ENCODE measurements around the gene UBE2H.

UBE2H gene

GRCh38 chr7:129793506-129794310 lies 159.1 kb downstream of the UBE2H start:
- no peak overlapping the region for H4K91ac ChIP-seq (ENCODE audit: low read length)
- no peak overlapping the region for H3K27ac ChIP-seq (ENCODE audit: low read length, poor library complexity, severe bottlenecking)
- no peak overlapping the region for H3K18ac ChIP-seq (ENCODE audit: low read depth in 1 of 2, low read length in 2 of 2)
- H2BK120ac ChIP-seq (ENCODE audit: low read depth, low read length), result no peak overlapping the region
- H3K36me3 ChIP-seq (ENCODE audit: control insufficient read depth in 1 of 2, insufficient read depth in 2 of 2, low read depth in 1 of 2, low read length in 2 of 2), result no peaks in the 10 kb centered on the region
- no peaks in the 10 kb centered on the region for H3K4me1 ChIP-seq (ENCODE audit: control insufficient read depth, insufficient read depth, low read depth, low read length)
- no peak overlapping the region for H2BK5ac ChIP-seq (ENCODE audit: low read depth, low read length, poor library complexity, severe bottlenecking)
- H3K9me3 ChIP-seq (ENCODE audit: control insufficient read depth, low read length), result no peaks in the 10 kb centered on the region
- no peak overlapping the region for H3K4ac ChIP-seq (ENCODE audit: low read depth in 1 of 2, low read length in 2 of 2)
- no peak overlapping the region for H4K8ac ChIP-seq (ENCODE audit: low read length)
- H3K27me3 ChIP-seq (ENCODE audit: control insufficient read depth in 1 of 2, insufficient read depth in 1 of 2, low read length in 2 of 2), result peaks cover 33 to 35% of the 10 kb centered on the region in 2 experiments
- 76% methylated on average over 8 of the region's 9 CpGs for WGBS
- H3K4me3 ChIP-seq (ENCODE audit: insufficient read depth in 1 of 2, low read depth in 1 of 2, low read length in 2 of 2), result no peak overlapping the region
- no peak overlapping the region for H2BK15ac ChIP-seq (ENCODE audit: low read depth, poor library complexity, severe bottlenecking)
- no peak overlapping the region for H3K23ac ChIP-seq (ENCODE audit: low read length in 2 of 2)
- H2AK5ac ChIP-seq (ENCODE audit: low read length, severe bottlenecking), result no peak overlapping the region
- H3K4me2 ChIP-seq (ENCODE audit: low read length, poor library complexity, severe bottlenecking), result no peak overlapping the region
- H2BK12ac ChIP-seq (ENCODE audit: low read length in 2 of 2), result no peak overlapping the region
- H3K79me1 ChIP-seq (replicated peaks; ENCODE audit: low read length, poor library complexity, severe bottlenecking), result no peaks in the 10 kb centered on the region
- H2AFZ ChIP-seq (ENCODE audit: low read depth, low read length), result no peak overlapping the region
- no peak overlapping the region for H3K9ac ChIP-seq (ENCODE audit: low read length)
- no peak overlapping the region for H3K14ac ChIP-seq (ENCODE audit: low read length in 2 of 2)
- no peak for DNase-seq

- no peak overlapping the region for H3K18ac ChIP-seq (ENCODE audit: low read depth in 1 of 2, low read length in 2 of 2)
- peak overlapping the region; percentile 35 for H2BK15ac ChIP-seq (ENCODE audit: low read depth, poor library complexity, severe bottlenecking)
- H3K27ac ChIP-seq (ENCODE audit: low read length, poor library complexity, severe bottlenecking), result no peak overlapping the region
- no peak overlapping the region for H3K9ac ChIP-seq (ENCODE audit: low read length)
- no peak overlapping the region for H3K14ac ChIP-seq (ENCODE audit: low read length in 2 of 2)
- H2BK12ac ChIP-seq (ENCODE audit: low read length in 2 of 2), result no peak overlapping the region
- no peak overlapping the region for H4K91ac ChIP-seq (ENCODE audit: low read length)
- H3K27me3 ChIP-seq (ENCODE audit: control insufficient read depth in 1 of 2, insufficient read depth in 1 of 2, low read length in 2 of 2), result peaks cover 37 to 38% of the 10 kb centered on the region in 2 experiments
- H3K23ac ChIP-seq (ENCODE audit: low read length in 2 of 2), result no peak overlapping the region
- no peak for DNase-seq
- H2AFZ ChIP-seq (ENCODE audit: low read depth, low read length), result no peak overlapping the region
- H3K36me3 ChIP-seq (ENCODE audit: control insufficient read depth in 1 of 2, insufficient read depth in 2 of 2, low read depth in 1 of 2, low read length in 2 of 2), result no peaks in the 10 kb centered on the region
- H3K4me2 ChIP-seq (ENCODE audit: low read length, poor library complexity, severe bottlenecking), result no peak overlapping the region
- H4K8ac ChIP-seq (ENCODE audit: low read length), result no peak overlapping the region
- no peaks in the 10 kb centered on the region for H3K9me3 ChIP-seq (ENCODE audit: control insufficient read depth, low read length)
- H3K4ac ChIP-seq (ENCODE audit: low read depth in 1 of 2, low read length in 2 of 2), result no peak overlapping the region
- H2AK5ac ChIP-seq (ENCODE audit: low read length, severe bottlenecking), result no peak overlapping the region
- 78% methylated on average over 9 of the region's 9 CpGs for WGBS
- no peaks in the 10 kb centered on the region for H3K4me1 ChIP-seq (ENCODE audit: control insufficient read depth, insufficient read depth, low read depth, low read length)
- no peak overlapping the region for H2BK5ac ChIP-seq (ENCODE audit: low read depth, low read length, poor library complexity, severe bottlenecking)
- no peaks in the 10 kb centered on the region for H3K79me1 ChIP-seq (replicated peaks; ENCODE audit: low read length, poor library complexity, severe bottlenecking)
- no peak overlapping the region for H3K4me3 ChIP-seq (ENCODE audit: insufficient read depth in 1 of 2, low read depth in 1 of 2, low read length in 2 of 2)
- H2BK120ac ChIP-seq (ENCODE audit: low read depth, low read length), result no peak overlapping the region
Measured at GRCh38 chr7:129792721-129793120, 160.0 kb downstream of the UBE2H start.

GRCh38 chr7:129790136-129790535 lies 162.6 kb downstream of the UBE2H start:
- H3K4ac ChIP-seq (ENCODE audit: low read depth in 1 of 2, low read length in 2 of 2), result no peak overlapping the region
- H2AK5ac ChIP-seq (ENCODE audit: low read length, severe bottlenecking), result no peak overlapping the region
- H3K79me1 ChIP-seq (replicated peaks; ENCODE audit: low read length, poor library complexity, severe bottlenecking), result no peaks in the 10 kb centered on the region
- H3K27ac ChIP-seq (ENCODE audit: low read length, poor library complexity, severe bottlenecking), result no peak overlapping the region
- no peak overlapping the region for H3K9ac ChIP-seq (ENCODE audit: low read length)
- H3K14ac ChIP-seq (ENCODE audit: low read length in 2 of 2), result no peak overlapping the region
- no peaks in the 10 kb centered on the region for H3K36me3 ChIP-seq (ENCODE audit: control insufficient read depth in 1 of 2, insufficient read depth in 2 of 2, low read depth in 1 of 2, low read length in 2 of 2)
- no peak overlapping the region for H3K4me3 ChIP-seq (ENCODE audit: insufficient read depth in 1 of 2, low read depth in 1 of 2, low read length in 2 of 2)
- no peak overlapping the region for H2AFZ ChIP-seq (ENCODE audit: low read depth, low read length)
- no peak overlapping the region for H2BK12ac ChIP-seq (ENCODE audit: low read length in 2 of 2)
- H3K27me3 ChIP-seq (ENCODE audit: control insufficient read depth in 1 of 2, insufficient read depth in 1 of 2, low read length in 2 of 2), result peaks cover 59 to 63% of the 10 kb centered on the region in 2 experiments
- H2BK15ac ChIP-seq (ENCODE audit: low read depth, poor library complexity, severe bottlenecking), result no peak overlapping the region
- no peak overlapping the region for H3K18ac ChIP-seq (ENCODE audit: low read depth in 1 of 2, low read length in 2 of 2)
- H3K4me1 ChIP-seq (ENCODE audit: control insufficient read depth, insufficient read depth, low read depth, low read length), result peaks cover 7% of the 10 kb centered on the region
- no peak overlapping the region for H2BK120ac ChIP-seq (ENCODE audit: low read depth, low read length)
- no peak overlapping the region for H4K8ac ChIP-seq (ENCODE audit: low read length)
- peak overlapping the region in 1 of 2 experiments; percentile 69 for H3K23ac ChIP-seq (ENCODE audit: low read length in 2 of 2)
- no peak overlapping the region for H3K4me2 ChIP-seq (ENCODE audit: low read length, poor library complexity, severe bottlenecking)
- WGBS, result 70% methylated on average over 6 of the region's 6 CpGs
- no peaks in the 10 kb centered on the region for H3K9me3 ChIP-seq (ENCODE audit: control insufficient read depth, low read length)
- no peak overlapping the region for H4K91ac ChIP-seq (ENCODE audit: low read length)
- no peak overlapping the region for H2BK5ac ChIP-seq (ENCODE audit: low read depth, low read length, poor library complexity, severe bottlenecking)
- DNase-seq, result no peak

- Histone ChIP-seq H3K4me1 (ENCODE audit: control insufficient read depth, insufficient read depth, low read depth, low read length) (peaks cover 11% of the 10 kb centered on the region), H2AK5ac (ENCODE audit: low read length, severe bottlenecking) (no peak overlapping the region), H3K4me3 (ENCODE audit: insufficient read depth in 1 of 2, low read depth in 1 of 2, low read length in 2 of 2) (no peak overlapping the region), H2BK15ac (ENCODE audit: low read depth, poor library complexity, severe bottlenecking) (no peak overlapping the region), H4K8ac (ENCODE audit: low read length) (no peak overlapping the region), H2BK12ac (ENCODE audit: low read length in 2 of 2) (no peak overlapping the region), H3K9ac (ENCODE audit: low read length) (no peak overlapping the region), H3K27ac (ENCODE audit: low read length, poor library complexity, severe bottlenecking) (no peak overlapping the region), H3K36me3 (ENCODE audit: control insufficient read depth in 1 of 2, insufficient read depth in 2 of 2, low read depth in 1 of 2, low read length in 2 of 2) (no peaks in the 10 kb centered on the region), H3K79me1 (replicated peaks; ENCODE audit: low read length, poor library complexity, severe bottlenecking) (no peaks in the 10 kb centered on the region), H4K91ac (ENCODE audit: low read length) (no peak overlapping the region), H3K9me3 (ENCODE audit: control insufficient read depth, low read length) (no peaks in the 10 kb centered on the region), H2BK120ac (ENCODE audit: low read depth, low read length) (no peak overlapping the region), H3K27me3 (ENCODE audit: control insufficient read depth in 1 of 2, insufficient read depth in 1 of 2, low read length in 2 of 2) (peaks cover 60 to 68% of the 10 kb centered on the region in 2 experiments), H3K4me2 (ENCODE audit: low read length, poor library complexity, severe bottlenecking) (no peak overlapping the region), H3K18ac (ENCODE audit: low read depth in 1 of 2, low read length in 2 of 2) (no peak overlapping the region), H3K23ac (ENCODE audit: low read length in 2 of 2) (no peak overlapping the region), H2BK5ac (ENCODE audit: low read depth, low read length, poor library complexity, severe bottlenecking) (no peak overlapping the region), H3K14ac (ENCODE audit: low read length in 2 of 2) (no peak overlapping the region), H3K4ac (ENCODE audit: low read depth in 1 of 2, low read length in 2 of 2) (no peak overlapping the region), H2AFZ (ENCODE audit: low read depth, low read length) (no peak overlapping the region)
- no peak for DNase-seq
- WGBS, result 46% methylated on average over 1 of the region's 1 CpG
Measured at GRCh38 chr7:129789652-129790051, 163.1 kb downstream of the UBE2H start.

Data from mesenchymal stem cell (in vitro differentiated cells and primary cell).